ENCODE results near the gene MS4A14.

MS4A14 gene

DNA sequence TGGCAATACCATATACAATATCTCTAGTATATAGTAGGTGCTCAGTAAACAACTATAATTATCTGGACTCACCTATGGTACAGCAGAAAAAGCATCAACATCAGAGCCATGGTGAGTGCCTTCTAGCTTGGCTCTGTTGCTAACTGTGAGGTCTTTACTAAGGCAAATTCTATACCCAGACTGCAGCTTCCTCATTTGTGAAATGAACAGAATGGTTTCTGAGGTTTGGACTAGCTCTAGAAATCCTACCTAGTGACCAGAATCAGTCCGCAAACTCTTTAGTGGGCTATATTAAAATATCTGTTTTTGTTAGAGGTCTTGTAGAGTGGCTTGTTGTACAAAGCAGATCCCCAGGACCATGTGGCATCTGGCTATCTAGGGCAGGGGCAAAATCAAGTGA lies 63.1 kb downstream of the MS4A14 start:
- no peak overlapping the region for H3K4me3 ChIP-seq (ENCODE audit: low read depth in 1 of 2, low read length in 1 of 2)
- H3K4me1 ChIP-seq (ENCODE audit: control insufficient read depth in 1 of 2, insufficient read depth in 1 of 2, low read depth in 1 of 2, low read length in 1 of 2), result peaks cover 0 to 7% of the 10 kb centered on the region in 2 experiments
- no peaks in the 10 kb centered on the region for H3K27me3 ChIP-seq
- no peak overlapping the region for H3K27ac ChIP-seq
- H3K36me3 ChIP-seq, result no peaks in the 10 kb centered on the region
- H3K9me3 ChIP-seq, result no peaks in the 10 kb centered on the region
- TF ChIP-seq CTCF (IDR thresholded peaks at IDR 0.05), result no peak
